GM10266 (cell line): Measurements from ENCODE around the gene MAP3K21.

Source experiments
- DNase-seq: peaks from one replicate; pipeline ENCODE4 v3.0.0; 2012; ENCODE audit errors: extremely low spot score
- CTCF ChIP-seq: IDR thresholded peaks from 2 replicates; pipeline ENCODE4 v1.5.1; 2012; ENCODE audit warnings: mild to moderate bottlenecking, low read depth; ENCODE audit not compliant: control insufficient read depth, insufficient read depth; ENCODE audit errors: missing control alignments

The MAP3K21 gene

DNA sequence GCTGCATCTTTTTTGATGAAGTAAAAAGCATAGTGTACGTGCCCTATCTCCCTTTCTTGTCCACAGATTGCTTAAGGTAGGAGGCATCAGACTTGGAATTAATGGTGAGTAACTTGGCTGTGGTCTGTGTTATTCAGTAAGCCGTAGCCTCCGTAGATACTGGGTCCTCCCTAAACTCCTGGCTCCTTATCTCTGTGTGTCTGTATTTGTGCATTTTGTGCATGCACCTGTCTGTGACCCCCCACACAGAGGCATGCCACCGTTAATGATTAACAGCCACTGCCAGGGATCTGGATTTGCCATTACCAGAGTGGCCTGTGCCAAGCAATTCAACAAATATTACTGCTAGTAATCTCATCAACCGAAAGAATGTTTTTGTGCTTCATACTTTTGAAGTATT is 31.9 kb downstream of the MAP3K21 start:
- no peak for DNase-seq
- TF ChIP-seq CTCF: no peak

DNA sequence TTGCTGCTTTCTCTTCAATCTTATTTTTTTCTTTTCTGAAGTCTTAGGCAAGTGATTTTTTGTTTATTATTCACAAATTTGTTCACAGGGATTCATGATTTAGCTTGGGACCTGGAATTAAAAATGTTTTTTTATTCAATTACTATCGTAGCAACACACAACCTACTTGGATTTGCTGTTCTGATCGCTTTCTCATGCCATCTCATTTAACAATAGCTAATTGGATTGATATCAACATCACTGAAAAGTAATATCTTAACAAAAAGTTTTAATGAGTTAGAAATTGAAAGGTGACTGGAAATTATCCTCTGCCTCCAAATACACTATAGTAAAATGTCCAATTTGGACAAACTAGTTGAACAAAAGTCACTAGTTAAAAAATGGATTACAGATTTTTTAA is 32.4 kb downstream of the MAP3K21 start:
- TF ChIP-seq CTCF: no peak

DNA sequence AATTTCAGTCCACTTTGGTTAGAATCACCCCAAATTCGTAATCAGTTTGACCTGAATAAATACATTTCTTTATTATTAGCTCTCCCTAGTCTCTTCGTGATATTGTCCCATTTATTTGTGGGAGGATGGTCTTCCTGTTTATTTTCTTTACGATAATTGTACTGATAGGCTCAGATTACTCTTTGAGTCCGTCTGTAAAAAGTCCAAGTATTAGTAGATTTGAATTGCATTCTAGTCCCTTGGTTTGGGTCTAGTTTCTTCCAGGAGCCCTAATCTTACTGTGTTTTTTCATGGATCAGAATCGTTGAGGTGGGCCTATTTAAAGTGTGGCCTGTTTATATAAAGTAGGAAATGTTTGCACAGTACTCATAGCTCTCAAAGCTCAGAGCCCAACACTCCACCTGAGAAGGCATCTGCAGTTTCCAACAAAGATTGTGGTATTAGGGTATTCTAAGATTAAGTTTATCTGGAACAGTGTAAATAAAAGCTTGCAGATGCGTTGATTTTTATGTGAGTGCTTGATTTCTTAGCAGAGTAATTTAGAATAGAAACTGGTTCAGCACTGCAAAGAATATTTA is 33.1 kb downstream of the MAP3K21 start:
- no peak for DNase-seq

More for the DNA sequence above, 32.4 kb downstream of the MAP3K21 start:
- no peak for DNase-seq

GRCh38 chr1:233361876-233362275 is 34.4 kb downstream of the MAP3K21 start:
- no peak for TF ChIP-seq CTCF
- no peak for DNase-seq

More for the DNA sequence above, 33.1 kb downstream of the MAP3K21 start:
- no peak for TF ChIP-seq CTCF

- no peak for TF ChIP-seq CTCF
- no peak for DNase-seq
Observed at GRCh38 chr1:233362743-233363142, 35.2 kb downstream of the MAP3K21 start.

- DNase-seq: no peak
- TF ChIP-seq CTCF: no peak
Observed at GRCh38 chr1:233364026-233364425, 36.5 kb downstream of the MAP3K21 start.

- DNase-seq: peak; percentile 16
- TF ChIP-seq CTCF: peak; percentile 50
Observed at GRCh38 chr1:233364695-233365539, 37.4 kb downstream of the MAP3K21 start.
